ENCODE data around the gene GLG1. TPM values are rescaled to one million over a fixed set of nuclear protein-coding genes. Genes with fewer than 3 reads are reported as not detected.

The GLG1 gene
- total RNA-seq, 1 experiment from 2014 or later = 487 TPM

DNA sequence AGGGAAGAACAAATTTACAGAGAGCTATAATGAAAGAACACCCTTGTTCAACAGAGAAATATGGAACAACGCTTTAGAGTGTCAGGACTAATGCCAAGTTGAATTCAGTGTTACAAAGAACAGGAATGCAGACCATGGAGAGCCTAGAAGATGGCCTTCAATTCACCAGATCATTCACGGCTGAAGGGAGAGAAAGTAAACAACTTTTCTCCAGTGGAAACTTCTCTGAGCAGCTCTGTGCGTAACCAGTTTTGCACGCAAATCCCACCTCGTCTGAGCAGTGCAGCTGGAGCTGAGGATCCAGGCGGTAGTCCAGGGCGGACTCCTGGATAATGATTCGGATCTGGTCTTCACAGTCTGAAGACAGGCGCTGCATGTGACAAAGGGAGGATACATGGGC lies 145.1 kb downstream of the GLG1 start:
- intact Hi-C loops (cut with micrococcal nuclease; ENCODE audit: unreplicated experiment) = no loop called here
- H3K4me3 ChIP-seq (ENCODE audit: low read depth, low read length, poor library complexity, severe bottlenecking) = no peak overlapping the region
- no peak for TF ChIP-seq EZH2 (IDR thresholded peaks at IDR 0.05; ENCODE audit: borderline replicate concordance, low read depth, low read length, poor library complexity, severe bottlenecking)
- no peak for TF ChIP-seq CTCF (conservative IDR thresholded peaks at IDR 0.05; ENCODE audit: low read depth, low read length)
- no peak for DNase-seq (ENCODE audit: low spot score)
- peaks cover 100% of the 10 kb centered on the region for H3K36me3 ChIP-seq (ENCODE audit: insufficient read depth, low read length, poor library complexity, severe bottlenecking)
- ChIA-PET POLR2A (ENCODE audit: low non-redundant PET) (no interaction called here), CTCF (no interaction called here)
- no peaks in the 10 kb centered on the region for H3K9me3 ChIP-seq (ENCODE audit: low read depth, low read length, poor library complexity, severe bottlenecking)
- H3K4me1 ChIP-seq (ENCODE audit: insufficient read depth, low read length, poor library complexity, severe bottlenecking) = no peaks in the 10 kb centered on the region
- no TSS peak for BruUV-seq (replicated peaks)
- H3K27ac ChIP-seq (ENCODE audit: low read depth, low read length, poor library complexity, severe bottlenecking) = no peak overlapping the region
- H3K27me3 ChIP-seq (replicated peaks; ENCODE audit: insufficient read depth, low read depth, low read length, poor library complexity) = no peaks in the 10 kb centered on the region

- H3K27ac ChIP-seq (ENCODE audit: low read depth, low read length, poor library complexity, severe bottlenecking) = peak overlapping the region; percentile 5
- H3K4me1 ChIP-seq (ENCODE audit: insufficient read depth, low read length, poor library complexity, severe bottlenecking) = no peaks in the 10 kb centered on the region
- TF ChIP-seq EZH2 (IDR thresholded peaks at IDR 0.05; ENCODE audit: borderline replicate concordance, low read depth, low read length, poor library complexity, severe bottlenecking) (no peak), CTCF (conservative IDR thresholded peaks at IDR 0.05; ENCODE audit: low read depth, low read length) (no peak)
- H3K4me3 ChIP-seq (ENCODE audit: low read depth, low read length, poor library complexity, severe bottlenecking) = no peak overlapping the region
- ChIA-PET POLR2A (ENCODE audit: low non-redundant PET) (no interaction called here), CTCF (no interaction called here)
- DNase-seq (ENCODE audit: low spot score) = no peak
- intact Hi-C loops (cut with micrococcal nuclease; ENCODE audit: unreplicated experiment) = no loop called here
- H3K27me3 ChIP-seq (replicated peaks; ENCODE audit: insufficient read depth, low read depth, low read length, poor library complexity) = no peaks in the 10 kb centered on the region
- peaks cover 100% of the 10 kb centered on the region for H3K36me3 ChIP-seq (ENCODE audit: insufficient read depth, low read length, poor library complexity, severe bottlenecking)
- BruUV-seq (replicated peaks) = no TSS peak
- no peaks in the 10 kb centered on the region for H3K9me3 ChIP-seq (ENCODE audit: low read depth, low read length, poor library complexity, severe bottlenecking)
These were observed 146.4 kb downstream of the GLG1 start for GRCh38 chr16:74460542-74460941.

- no peak for DNase-seq (ENCODE audit: low spot score)
- Histone ChIP-seq H3K27ac (ENCODE audit: low read depth, low read length, poor library complexity, severe bottlenecking) (peak overlapping the region; percentile 33), H3K4me3 (ENCODE audit: low read depth, low read length, poor library complexity, severe bottlenecking) (no peak overlapping the region), H3K9me3 (ENCODE audit: low read depth, low read length, poor library complexity, severe bottlenecking) (no peaks in the 10 kb centered on the region), H3K36me3 (ENCODE audit: insufficient read depth, low read length, poor library complexity, severe bottlenecking) (peaks cover 100% of the 10 kb centered on the region), H3K4me1 (ENCODE audit: insufficient read depth, low read length, poor library complexity, severe bottlenecking) (no peaks in the 10 kb centered on the region), H3K27me3 (replicated peaks; ENCODE audit: insufficient read depth, low read depth, low read length, poor library complexity) (no peaks in the 10 kb centered on the region)
- no peak for TF ChIP-seq EZH2 (IDR thresholded peaks at IDR 0.05; ENCODE audit: borderline replicate concordance, low read depth, low read length, poor library complexity, severe bottlenecking)
- no peak for TF ChIP-seq CTCF (conservative IDR thresholded peaks at IDR 0.05; ENCODE audit: low read depth, low read length)
- no TSS peak for BruUV-seq (replicated peaks)
- intact Hi-C loops (cut with micrococcal nuclease; ENCODE audit: unreplicated experiment) = no loop called here
- POLR2A ChIA-PET (ENCODE audit: low non-redundant PET) = no interaction called here
- CTCF ChIA-PET = no interaction called here
These were observed 150.7 kb downstream of the GLG1 start for GRCh38 chr16:74456290-74456625.

Data from A673 (cell line).